ENCODE data around the gene SOCS1. TPM values are rescaled to one million over a fixed set of nuclear protein-coding genes. Genes with fewer than 3 reads are reported as not detected.

SOCS1 gene
- total and polyA plus RNA-seq, 2 experiments from 2014 or later, result 1.4 to 2.3 TPM

DNA sequence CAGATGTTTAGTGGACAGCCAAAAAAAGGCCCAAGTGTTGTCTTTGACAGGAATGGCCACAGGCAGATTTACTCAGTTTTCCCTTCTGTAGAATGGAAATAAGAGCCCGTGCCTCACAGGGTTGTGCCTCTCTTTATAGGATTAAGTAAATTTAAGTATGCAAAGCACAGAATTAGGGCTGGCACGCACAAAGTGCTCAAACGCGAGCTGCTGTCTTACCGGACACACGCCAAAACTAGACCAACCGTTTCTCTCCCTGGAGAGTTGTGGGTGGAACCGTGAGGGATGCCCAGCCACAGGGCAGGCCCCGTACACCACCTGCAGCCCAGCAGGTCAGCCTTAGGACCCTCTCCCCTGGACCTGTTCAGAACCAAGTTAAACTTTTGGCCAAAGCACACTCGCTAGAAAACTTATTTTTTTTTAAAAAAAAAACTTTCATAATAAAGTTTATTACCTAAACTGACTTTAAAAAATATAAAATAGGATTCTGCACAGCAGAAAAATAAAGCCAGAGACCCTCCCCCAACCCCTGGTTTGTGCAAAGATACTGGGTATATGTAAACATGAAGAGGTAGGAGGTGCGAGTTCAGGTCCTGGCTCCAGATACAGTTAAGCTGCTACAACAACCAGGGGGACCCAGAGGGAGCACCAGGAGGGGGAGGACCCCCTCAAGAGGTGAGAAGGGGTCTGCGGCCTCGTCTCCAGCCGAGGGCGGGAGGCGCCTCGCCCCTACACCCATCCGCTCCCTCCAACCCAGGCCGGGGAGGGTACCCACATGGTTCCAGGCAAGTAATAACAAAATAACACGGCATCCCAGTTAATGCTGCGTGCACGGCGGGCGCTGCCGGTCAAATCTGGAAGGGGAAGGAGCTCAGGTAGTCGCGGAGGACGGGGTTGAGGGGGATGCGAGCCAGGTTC lies 1.8 kb downstream of the SOCS1 start:
- TF ChIP-seq EZH2phosphoT487 (IDR thresholded peaks at IDR 0.05; ENCODE audit: insufficient read depth, low read depth), result no peak
- no peak for TF ChIP-seq EZH2 (IDR thresholded peaks at IDR 0.05; ENCODE audit: insufficient read depth, poor library complexity, severe bottlenecking)
- H3K9ac ChIP-seq, result peak overlapping the region; percentile 89
- peak overlapping the region; percentile 78 for H3K4me3 ChIP-seq
- H3K27ac ChIP-seq, result no peak overlapping the region
- H3K4me1 ChIP-seq (ENCODE audit: insufficient read depth), result peaks cover 9% of the 10 kb centered on the region; the same call in 1 of the 2 replicates
- in situ Hi-C loops (cut with MboI), result loop anchor here (10.0 kb wide), 1 partner anchor 289 kb away; no protein-coding TSS in a partner anchor
- peak overlapping the region; percentile 62 for H2AFZ ChIP-seq
- peak overlapping the region; percentile 86 for H3K4me2 ChIP-seq (ENCODE audit: unreplicated experiment)
- WGBS, 2 experiments (ENCODE audit: low coverage in 1 of 2, low lambda C conversion rate in 2 of 2, missing lambda C conversion rate in 2 of 2), result 34 to 36% methylated on average over 29 of the region's 29 CpGs
- no peaks in the 10 kb centered on the region for H3K79me2 ChIP-seq (ENCODE audit: insufficient read depth)
- H3F3A ChIP-seq (ENCODE audit: insufficient read depth), result peaks cover 8% of the 10 kb centered on the region
- H4K20me1 ChIP-seq (ENCODE audit: insufficient read depth), result no peaks in the 10 kb centered on the region
- H3K9me2 ChIP-seq (ENCODE audit: insufficient read depth), result no peaks in the 10 kb centered on the region
- no peaks in the 10 kb centered on the region for H3K36me3 ChIP-seq (ENCODE audit: low read depth)
- DNase-seq, result no peak
- H3K9me3 ChIP-seq (ENCODE audit: low read depth), result no peaks in the 10 kb centered on the region
- H3K27me3 ChIP-seq (replicated peaks; ENCODE audit: insufficient read depth), result no peaks in the 10 kb centered on the region

DNA sequence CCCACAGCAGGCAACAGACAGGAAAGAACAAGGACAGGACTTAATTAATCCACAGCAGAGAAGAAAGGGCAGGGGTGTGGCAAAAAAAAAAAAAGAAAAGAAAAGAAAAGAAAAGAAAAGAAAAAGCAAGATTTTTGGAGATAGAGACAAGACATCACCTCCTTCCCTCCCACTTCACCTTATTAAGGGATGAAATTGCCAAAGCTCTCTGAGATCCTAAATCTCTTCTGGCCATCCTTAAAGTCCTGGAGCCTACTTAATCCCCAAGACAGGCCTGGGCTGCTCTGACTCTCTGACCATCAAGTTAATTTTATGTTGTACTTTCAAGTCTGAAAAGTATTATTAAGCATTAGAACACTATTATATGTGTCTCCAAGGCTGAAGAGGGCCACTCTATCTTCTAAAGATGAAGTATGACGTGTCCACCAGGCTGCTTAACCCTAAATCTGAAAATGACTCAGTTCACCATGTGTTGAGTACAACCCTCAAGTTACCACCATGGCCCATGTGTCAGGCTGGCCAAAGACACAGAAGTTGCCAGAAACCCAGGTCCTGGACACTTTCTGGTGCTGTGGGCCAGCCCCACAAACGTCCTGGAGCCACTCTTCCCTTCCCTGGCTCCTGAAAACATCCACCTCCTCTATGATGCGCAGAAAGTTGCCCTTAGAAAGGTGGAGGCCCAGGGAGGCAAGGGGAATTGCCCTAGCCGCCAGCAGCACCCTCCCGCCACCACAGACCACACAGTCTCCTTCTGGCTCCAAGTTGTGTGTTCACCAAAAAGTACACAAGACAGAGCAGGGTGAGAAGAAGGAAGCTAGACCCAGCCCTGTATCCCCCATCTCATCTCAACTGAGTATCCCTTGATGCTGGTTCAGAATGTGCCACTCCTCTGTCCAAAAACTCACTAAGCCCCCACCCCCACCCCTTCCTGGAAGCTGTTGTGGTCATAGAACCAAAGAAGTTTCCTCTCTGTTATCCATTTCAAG lies 2.7 kb downstream of the SOCS1 start:
- TF ChIP-seq EZH2 (IDR thresholded peaks at IDR 0.05; ENCODE audit: insufficient read depth, poor library complexity, severe bottlenecking), result no peak
- no peak for TF ChIP-seq EZH2phosphoT487 (IDR thresholded peaks at IDR 0.05; ENCODE audit: insufficient read depth, low read depth)
- Histone ChIP-seq H3K27me3 (replicated peaks; ENCODE audit: insufficient read depth) (no peaks in the 10 kb centered on the region), H3K4me2 (ENCODE audit: unreplicated experiment) (peak overlapping the region; percentile 86), H3K36me3 (ENCODE audit: low read depth) (no peaks in the 10 kb centered on the region), H4K20me1 (ENCODE audit: insufficient read depth) (no peaks in the 10 kb centered on the region), H3K4me1 (ENCODE audit: insufficient read depth) (peaks cover 4% of the 10 kb centered on the region; the same call in 1 of the 2 replicates), H3K79me2 (ENCODE audit: insufficient read depth) (no peaks in the 10 kb centered on the region), H3K9me3 (ENCODE audit: low read depth) (no peaks in the 10 kb centered on the region), H3K4me3 (no peak overlapping the region), H3K9me2 (ENCODE audit: insufficient read depth) (no peaks in the 10 kb centered on the region), H3F3A (ENCODE audit: insufficient read depth) (peaks cover 8% of the 10 kb centered on the region), H3K9ac (no peak overlapping the region), H2AFZ (no peak overlapping the region), H3K27ac (no peak overlapping the region)
- WGBS, 2 experiments (ENCODE audit: low coverage in 1 of 2, low lambda C conversion rate in 2 of 2, missing lambda C conversion rate in 2 of 2), result 73 to 81% methylated on average over 5 of the region's 5 CpGs
- DNase-seq, result peak; percentile 65
- in situ Hi-C loops (cut with MboI), result loop anchor here (10.0 kb wide), 1 partner anchor 289 kb away; no protein-coding TSS in a partner anchor

DNA sequence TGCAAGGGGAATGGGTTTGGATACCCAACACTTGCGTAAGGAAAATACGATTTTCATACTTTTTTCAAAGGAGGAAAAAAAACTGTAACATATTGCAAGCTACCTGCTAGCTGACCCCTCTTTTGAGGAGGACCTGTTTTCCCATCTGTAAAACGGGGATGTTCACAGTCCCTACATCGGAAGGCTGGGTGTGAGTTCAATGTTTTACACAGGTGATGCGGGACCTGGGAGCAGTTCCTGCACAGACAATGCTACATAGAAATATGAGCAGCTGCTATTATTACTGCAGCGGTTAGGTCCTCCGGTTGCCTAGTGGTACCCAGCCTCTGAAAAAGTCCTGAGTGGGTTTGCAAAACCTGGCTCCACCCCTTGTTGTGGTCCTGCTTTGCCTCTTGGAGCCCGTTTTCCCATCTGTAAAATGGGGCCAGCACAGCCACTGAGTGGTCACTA lies 3.5 kb downstream of the SOCS1 start:
- TF ChIP-seq EZH2 (IDR thresholded peaks at IDR 0.05; ENCODE audit: insufficient read depth, poor library complexity, severe bottlenecking) (no peak), EZH2phosphoT487 (IDR thresholded peaks at IDR 0.05; ENCODE audit: insufficient read depth, low read depth) (no peak)
- H3K4me1 ChIP-seq (ENCODE audit: insufficient read depth), result peaks cover 4% of the 10 kb centered on the region; the same call in 1 of the 2 replicates
- no peak overlapping the region for H2AFZ ChIP-seq
- H3F3A ChIP-seq (ENCODE audit: insufficient read depth), result peaks cover 8% of the 10 kb centered on the region
- no peak overlapping the region for H3K4me2 ChIP-seq (ENCODE audit: unreplicated experiment)
- 93 to 95% methylated on average over 8 of the region's 8 CpGs for WGBS, 2 experiments (ENCODE audit: low coverage in 1 of 2, low lambda C conversion rate in 2 of 2, missing lambda C conversion rate in 2 of 2)
- H3K9me3 ChIP-seq (ENCODE audit: low read depth), result no peaks in the 10 kb centered on the region
- no peaks in the 10 kb centered on the region for H3K27me3 ChIP-seq (replicated peaks; ENCODE audit: insufficient read depth)
- H3K9ac ChIP-seq, result no peak overlapping the region
- H3K27ac ChIP-seq, result no peak overlapping the region
- no peaks in the 10 kb centered on the region for H4K20me1 ChIP-seq (ENCODE audit: insufficient read depth)
- no peak for DNase-seq
- H3K9me2 ChIP-seq (ENCODE audit: insufficient read depth), result no peaks in the 10 kb centered on the region
- in situ Hi-C loops (cut with MboI), result loop anchor here (10.0 kb wide), 1 partner anchor 288 kb away; no protein-coding TSS in a partner anchor
- H3K79me2 ChIP-seq (ENCODE audit: insufficient read depth), result no peaks in the 10 kb centered on the region
- no peak overlapping the region for H3K4me3 ChIP-seq
- H3K36me3 ChIP-seq (ENCODE audit: low read depth), result no peaks in the 10 kb centered on the region
